Measurements from ENCODE around the gene KCNAB3. TPM values are rescaled to one million over a fixed set of nuclear protein-coding genes. Genes with fewer than 3 reads are reported as not detected.

Gene KCNAB3
- total RNA-seq, 1 donor = under 0.01 TPM

DNA sequence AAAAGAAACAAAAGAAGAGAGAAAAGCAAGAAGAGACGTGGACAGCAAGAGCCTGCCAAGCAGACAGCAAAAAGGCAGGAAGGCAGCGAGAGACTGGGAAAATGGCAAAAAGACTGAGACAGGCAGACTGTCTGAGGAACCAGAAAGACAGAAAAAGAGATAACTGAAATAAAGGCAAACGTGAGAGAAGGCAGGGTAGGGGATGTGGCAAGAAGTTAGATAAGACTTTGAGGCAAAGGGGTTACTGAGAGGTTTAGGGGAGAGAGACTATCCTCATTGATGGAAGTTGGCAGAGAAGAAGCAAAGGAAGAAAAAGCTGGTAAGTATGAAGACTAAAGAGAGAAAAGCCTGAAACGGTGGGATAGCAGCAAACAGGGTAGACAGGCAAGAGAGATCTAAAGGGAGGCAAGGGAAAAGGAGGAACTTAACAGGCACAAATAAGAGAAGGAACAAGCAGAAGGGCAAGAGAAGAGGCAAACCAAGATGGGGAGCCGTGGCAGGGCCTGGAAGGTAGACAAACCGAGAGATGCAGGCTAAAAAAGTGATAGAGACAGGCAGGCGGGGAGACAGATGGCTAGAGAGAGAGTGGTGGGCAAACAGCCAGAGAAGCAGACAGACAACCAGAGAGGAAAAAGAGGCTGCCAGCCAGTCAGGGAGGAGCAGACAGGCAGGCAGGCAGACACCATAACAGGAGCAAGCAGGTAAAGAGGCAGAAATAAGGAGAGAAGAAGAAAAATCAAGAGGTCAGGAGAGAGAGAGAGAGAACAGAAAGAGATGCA lies 48.2 kb downstream of the KCNAB3 start:
- H3K27ac ChIP-seq (ENCODE audit: low read depth, low read length) = no peak overlapping the region
- H3K79me2 ChIP-seq (ENCODE audit: insufficient read depth, low read length) = peaks cover 9% of the 10 kb centered on the region
- no peak overlapping the region for H3K4me3 ChIP-seq (ENCODE audit: insufficient read depth, low read length)
- no peak for TF ChIP-seq CTCF (IDR thresholded peaks at IDR 0.05; ENCODE audit: extremely low read depth, low read depth, low read length)
- no peaks in the 10 kb centered on the region for H3K9me3 ChIP-seq (ENCODE audit: low read depth, low read length)
- H2AFZ ChIP-seq (ENCODE audit: low read length) = no peak overlapping the region
- peaks cover 38% of the 10 kb centered on the region for H3K36me3 ChIP-seq (ENCODE audit: insufficient read depth, low read length)
- H3K4me1 ChIP-seq (ENCODE audit: insufficient read depth, low read length) = peaks cover 12% of the 10 kb centered on the region
- DNase-seq (ENCODE audit: insufficient read length, low spot score, missing footprints) = no peak
- no peaks in the 10 kb centered on the region for H4K20me1 ChIP-seq (ENCODE audit: insufficient read depth, low read length)
- no peaks in the 10 kb centered on the region for H3K27me3 ChIP-seq (ENCODE audit: insufficient read depth, low read length)
- no peak overlapping the region for H3K4me2 ChIP-seq (ENCODE audit: insufficient read depth, low read length)

GRCh38 chr17:7880076-7880868 lies 49.4 kb downstream of the KCNAB3 start:
- H3K4me1 ChIP-seq (ENCODE audit: insufficient read depth, low read length) = peaks cover 6% of the 10 kb centered on the region
- no peak for TF ChIP-seq CTCF (IDR thresholded peaks at IDR 0.05; ENCODE audit: extremely low read depth, low read depth, low read length)
- no peak overlapping the region for H3K4me3 ChIP-seq (ENCODE audit: insufficient read depth, low read length)
- peaks cover 38% of the 10 kb centered on the region for H3K36me3 ChIP-seq (ENCODE audit: insufficient read depth, low read length)
- no peak overlapping the region for H3K27ac ChIP-seq (ENCODE audit: low read depth, low read length)
- peaks cover 2% of the 10 kb centered on the region for H3K79me2 ChIP-seq (ENCODE audit: insufficient read depth, low read length)
- no peak overlapping the region for H3K4me2 ChIP-seq (ENCODE audit: insufficient read depth, low read length)
- DNase-seq (ENCODE audit: insufficient read length, low spot score, missing footprints) = no peak
- H3K9me3 ChIP-seq (ENCODE audit: low read depth, low read length) = no peaks in the 10 kb centered on the region
- no peaks in the 10 kb centered on the region for H4K20me1 ChIP-seq (ENCODE audit: insufficient read depth, low read length)
- H3K27me3 ChIP-seq (ENCODE audit: insufficient read depth, low read length) = no peaks in the 10 kb centered on the region
- no peak overlapping the region for H2AFZ ChIP-seq (ENCODE audit: low read length)

- H3K27me3 ChIP-seq (ENCODE audit: insufficient read depth, low read length) = no peaks in the 10 kb centered on the region
- H4K20me1 ChIP-seq (ENCODE audit: insufficient read depth, low read length) = no peaks in the 10 kb centered on the region
- no peak for DNase-seq (ENCODE audit: insufficient read length, low spot score, missing footprints)
- H3K4me1 ChIP-seq (ENCODE audit: insufficient read depth, low read length) = no peaks in the 10 kb centered on the region
- H3K79me2 ChIP-seq (ENCODE audit: insufficient read depth, low read length) = peaks cover 2% of the 10 kb centered on the region
- TF ChIP-seq CTCF (IDR thresholded peaks at IDR 0.05; ENCODE audit: extremely low read depth, low read depth, low read length) = no peak
- H3K4me2 ChIP-seq (ENCODE audit: insufficient read depth, low read length) = no peak overlapping the region
- H3K4me3 ChIP-seq (ENCODE audit: insufficient read depth, low read length) = no peak overlapping the region
- H3K27ac ChIP-seq (ENCODE audit: low read depth, low read length) = no peak overlapping the region
- H3K36me3 ChIP-seq (ENCODE audit: insufficient read depth, low read length) = peaks cover 46% of the 10 kb centered on the region
- H3K9me3 ChIP-seq (ENCODE audit: low read depth, low read length) = no peaks in the 10 kb centered on the region
- H2AFZ ChIP-seq (ENCODE audit: low read length) = no peak overlapping the region
These were observed 51.4 kb downstream of the KCNAB3 start for GRCh38 chr17:7878234-7878633.

DNA sequence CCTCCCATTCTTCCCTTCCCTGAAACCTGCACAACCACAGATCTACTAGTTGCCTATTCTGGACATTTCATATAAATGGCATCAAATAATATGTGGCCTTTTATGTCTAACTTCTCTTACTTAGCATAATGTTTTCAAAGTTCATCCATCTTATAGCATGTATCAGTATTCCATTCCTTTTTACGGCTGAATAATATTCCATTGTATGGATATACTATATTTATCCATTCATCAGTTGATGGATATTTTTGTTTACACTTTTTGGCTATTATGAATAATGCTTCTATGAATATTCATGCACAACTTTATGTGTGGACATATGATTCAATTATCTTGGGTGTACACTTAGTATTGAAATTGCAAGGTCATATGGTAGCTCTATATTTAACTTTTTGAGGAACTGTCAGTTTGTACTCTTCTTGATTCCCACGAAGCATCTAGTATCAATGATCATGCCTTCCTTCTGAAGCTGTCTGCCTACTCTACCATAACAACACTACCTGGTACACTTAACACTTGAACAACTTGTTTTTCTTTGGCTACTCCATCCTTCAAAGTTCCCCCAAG lies 53.8 kb downstream of the KCNAB3 start:
- Histone ChIP-seq H3K79me2 (ENCODE audit: insufficient read depth, low read length) (peaks cover 2% of the 10 kb centered on the region), H4K20me1 (ENCODE audit: insufficient read depth, low read length) (no peaks in the 10 kb centered on the region), H3K4me3 (ENCODE audit: insufficient read depth, low read length) (no peak overlapping the region), H3K27me3 (ENCODE audit: insufficient read depth, low read length) (no peaks in the 10 kb centered on the region), H2AFZ (ENCODE audit: low read length) (no peak overlapping the region), H3K9me3 (ENCODE audit: low read depth, low read length) (no peaks in the 10 kb centered on the region), H3K36me3 (ENCODE audit: insufficient read depth, low read length) (peaks cover 34% of the 10 kb centered on the region), H3K4me2 (ENCODE audit: insufficient read depth, low read length) (no peak overlapping the region), H3K27ac (ENCODE audit: low read depth, low read length) (no peak overlapping the region), H3K4me1 (ENCODE audit: insufficient read depth, low read length) (no peaks in the 10 kb centered on the region)
- TF ChIP-seq CTCF (IDR thresholded peaks at IDR 0.05; ENCODE audit: extremely low read depth, low read depth, low read length) = no peak
- no peak for DNase-seq (ENCODE audit: insufficient read length, low spot score, missing footprints)
